ENCODE results near the gene NRP2. TPM values are rescaled to one million over a fixed set of nuclear protein-coding genes. Genes with fewer than 3 reads are reported as not detected.
A peak's percentile ranks its signal among the peaks of the same experiment; 100 is the strongest.

Gene NRP2
- total and polyA plus RNA-seq, 2 donors (not counting 1 experiment from before 2014, with no cell fraction given) = 1.8 to 6.8 TPM

DNA sequence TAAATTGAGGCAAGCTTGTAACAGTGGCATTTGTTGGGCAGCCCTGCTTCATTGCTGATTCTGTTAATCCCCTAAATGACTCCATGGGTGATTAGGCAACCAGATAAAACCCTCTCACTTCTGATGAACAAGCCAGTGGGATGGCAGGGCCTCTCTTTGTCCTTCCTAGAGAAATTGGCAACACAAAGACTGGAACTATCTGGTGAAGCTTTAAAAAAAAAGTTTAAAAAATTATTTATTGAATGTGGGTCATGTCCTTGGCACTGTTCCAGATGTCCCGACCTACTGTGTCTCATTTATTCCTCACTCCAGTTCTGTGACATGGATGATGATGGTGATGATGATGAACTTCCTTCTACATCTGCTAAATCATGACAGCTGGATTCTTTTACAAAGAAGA lies 30.8 kb downstream of the NRP2 start:
- H3K9me3 Mint-ChIP-seq (ENCODE audit: insufficient read depth) = no peaks in the 10 kb centered on the region
- TF ChIP-seq, protein P1, sequence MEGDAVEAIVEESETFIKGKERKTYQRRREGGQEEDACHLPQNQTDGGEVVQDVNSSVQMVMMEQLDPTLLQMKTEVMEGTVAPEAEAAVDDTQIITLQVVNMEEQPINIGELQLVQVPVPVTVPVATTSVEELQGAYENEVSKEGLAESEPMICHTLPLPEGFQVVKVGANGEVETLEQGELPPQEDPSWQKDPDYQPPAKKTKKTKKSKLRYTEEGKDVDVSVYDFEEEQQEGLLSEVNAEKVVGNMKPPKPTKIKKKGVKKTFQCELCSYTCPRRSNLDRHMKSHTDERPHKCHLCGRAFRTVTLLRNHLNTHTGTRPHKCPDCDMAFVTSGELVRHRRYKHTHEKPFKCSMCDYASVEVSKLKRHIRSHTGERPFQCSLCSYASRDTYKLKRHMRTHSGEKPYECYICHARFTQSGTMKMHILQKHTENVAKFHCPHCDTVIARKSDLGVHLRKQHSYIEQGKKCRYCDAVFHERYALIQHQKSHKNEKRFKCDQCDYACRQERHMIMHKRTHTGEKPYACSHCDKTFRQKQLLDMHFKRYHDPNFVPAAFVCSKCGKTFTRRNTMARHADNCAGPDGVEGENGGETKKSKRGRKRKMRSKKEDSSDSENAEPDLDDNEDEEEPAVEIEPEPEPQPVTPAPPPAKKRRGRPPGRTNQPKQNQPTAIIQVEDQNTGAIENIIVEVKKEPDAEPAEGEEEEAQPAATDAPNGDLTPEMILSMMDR (IDR thresholded peaks at IDR 0.05) = no peak
- no peak overlapping the region for H3K4me3 ChIP-seq (ENCODE audit: control extremely low read depth in 1 of 5, extremely low read depth in 1 of 5, insufficient read depth in 1 of 5, low read depth in 2 of 5, low read length in 4 of 5)
- H3K79me2 ChIP-seq (ENCODE audit: control insufficient read depth, insufficient read depth, low read length) = no peaks in the 10 kb centered on the region
- H3K4me2 ChIP-seq (replicated peaks; ENCODE audit: low read depth, low read length, poor library complexity, severe bottlenecking) = no peak overlapping the region
- no peak overlapping the region for H3K4me3 Mint-ChIP-seq
- H4K20me1 ChIP-seq (ENCODE audit: control insufficient read depth, insufficient read depth, low read length, poor library complexity, severe bottlenecking) = no peaks in the 10 kb centered on the region
- no peak for DNase-seq
- POLR2A ChIA-PET = no interaction called here
- no peaks in the 10 kb centered on the region for H3K9me3 ChIP-seq (ENCODE audit: control extremely low read depth in 1 of 3, control insufficient read depth in 2 of 3, insufficient read depth in 1 of 3, low read length in 2 of 3)
- peak overlapping the region; percentile 33 for H3K27ac Mint-ChIP-seq
- no peaks in the 10 kb centered on the region for H3K36me3 ChIP-seq (replicated peaks in 1 of 2; ENCODE audit: control extremely low read depth in 1 of 2, control insufficient read depth in 1 of 2, extremely low read depth in 1 of 2, insufficient read depth in 2 of 2, low read length in 1 of 2)
- no peaks in the 10 kb centered on the region for H3K27me3 ChIP-seq (replicated peaks in 1 of 4; ENCODE audit: control extremely low read depth in 1 of 4, control insufficient read depth in 3 of 4, insufficient read depth in 4 of 4, low read length in 3 of 4)
- H3K9ac ChIP-seq (ENCODE audit: low read length) = no peak overlapping the region
- peaks cover 52% of the 10 kb centered on the region for H3K4me1 Mint-ChIP-seq
- H2AFZ ChIP-seq (ENCODE audit: insufficient read depth, low read depth, low read length, poor library complexity, severe bottlenecking) = no peak overlapping the region
- H3K27me3 Mint-ChIP-seq = no peaks in the 10 kb centered on the region
- H3K4me1 ChIP-seq (ENCODE audit: control insufficient read depth in 2 of 2, insufficient read depth in 2 of 2, low read length in 2 of 2) = peaks cover 42 to 49% of the 10 kb centered on the region in 2 donors
- intact Hi-C loops (cut with micrococcal nuclease) = no loop called here
- no CpG with 5 or more reads among the region's 1 CpG for WGBS (ENCODE audit: insufficient coverage)
- no peak for ATAC-seq (ENCODE audit: low read depth)
- no peak overlapping the region for H3K27ac ChIP-seq (ENCODE audit: low read length in 2 of 2)
- CTCF ChIA-PET = interaction anchor here (1.2 to 1.7 kb wide), 3 partner anchors 8 to 38 kb away, joined by 4 to 10 read pairs (median 5); no protein-coding TSS in a partner anchor

DNA sequence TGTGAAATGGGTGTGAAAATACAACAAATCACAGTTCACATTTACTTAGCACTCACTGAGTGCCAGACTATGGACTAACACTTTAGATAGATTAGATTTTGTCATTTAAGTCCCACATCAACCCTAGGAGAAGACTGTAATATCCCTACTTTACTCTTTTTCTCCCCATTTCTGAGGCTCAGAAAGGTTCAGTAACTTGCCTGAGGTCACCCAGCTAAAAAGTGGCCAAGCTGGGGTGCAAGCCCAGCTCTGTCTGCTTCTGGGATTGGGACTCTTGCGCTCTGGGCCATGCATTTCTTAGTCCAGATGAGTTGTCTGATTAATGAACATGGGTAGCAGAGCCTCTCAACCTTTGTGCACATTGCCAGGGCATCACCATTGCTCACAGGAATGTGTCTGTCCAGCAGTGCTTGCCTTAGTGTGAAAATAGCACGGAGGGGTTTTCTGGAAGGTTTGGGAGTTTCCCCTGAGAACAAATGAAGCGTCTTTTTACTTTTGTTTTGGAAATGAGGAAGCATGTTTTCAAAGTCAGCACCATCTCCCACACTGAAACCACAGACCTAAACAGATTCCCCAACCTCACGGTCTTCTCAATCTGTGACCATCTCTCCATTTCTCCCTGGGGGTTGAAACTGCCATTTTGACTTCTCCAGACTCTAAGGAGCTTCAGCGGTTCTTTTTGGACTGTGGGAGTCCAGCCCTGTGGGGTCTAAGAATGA lies 31.9 kb downstream of the NRP2 start:
- DNase-seq (peak; percentile 81), ATAC-seq (ENCODE audit: low read depth) (peak; percentile 67)
- POLR2A ChIA-PET = no interaction called here
- peak overlapping the region; percentile 25 for H3K9ac ChIP-seq (ENCODE audit: low read length)
- H4K20me1 ChIP-seq (ENCODE audit: control insufficient read depth, insufficient read depth, low read length, poor library complexity, severe bottlenecking) = no peaks in the 10 kb centered on the region
- H3K36me3 ChIP-seq (replicated peaks in 1 of 2; ENCODE audit: control extremely low read depth in 1 of 2, control insufficient read depth in 1 of 2, extremely low read depth in 1 of 2, insufficient read depth in 2 of 2, low read length in 1 of 2) = no peaks in the 10 kb centered on the region
- 92% methylated on average over 1 of the region's 5 CpGs for WGBS (ENCODE audit: insufficient coverage)
- H3K9me3 ChIP-seq (ENCODE audit: control extremely low read depth in 1 of 3, control insufficient read depth in 2 of 3, insufficient read depth in 1 of 3, low read length in 2 of 3) = no peaks in the 10 kb centered on the region
- CTCF ChIA-PET = interaction anchor here (1.1 to 1.3 kb wide), 3 partner anchors 26 to 38 kb away, joined by 4 read pairs; no protein-coding TSS in a partner anchor
- peak overlapping the region; percentile 66 to 73 for H3K27ac ChIP-seq (ENCODE audit: low read length in 2 of 2)
- intact Hi-C loops (cut with micrococcal nuclease) = no loop called here
- no peaks in the 10 kb centered on the region for H3K9me3 Mint-ChIP-seq (ENCODE audit: insufficient read depth)
- H3K4me2 ChIP-seq (replicated peaks; ENCODE audit: low read depth, low read length, poor library complexity, severe bottlenecking) = peak overlapping the region; percentile 60
- H3K4me3 Mint-ChIP-seq = peak overlapping the region; percentile 32
- peak overlapping the region; percentile 44 for H2AFZ ChIP-seq (ENCODE audit: insufficient read depth, low read depth, low read length, poor library complexity, severe bottlenecking)
- no peaks in the 10 kb centered on the region for H3K27me3 Mint-ChIP-seq
- TF ChIP-seq, protein P1 (IDR thresholded peaks at IDR 0.05) = no peak
- TF ChIP-seq EZH2 (IDR thresholded peaks at IDR 0.05; ENCODE audit: borderline replicate concordance, insufficient read depth, low read depth, low read length, poor library complexity, severe bottlenecking) = no peak
- H3K27ac Mint-ChIP-seq = peak overlapping the region; percentile 85
- H3K4me1 Mint-ChIP-seq = peaks cover 40% of the 10 kb centered on the region
- no peaks in the 10 kb centered on the region for H3K79me2 ChIP-seq (ENCODE audit: control insufficient read depth, insufficient read depth, low read length)
- no peaks in the 10 kb centered on the region for H3K27me3 ChIP-seq (replicated peaks in 1 of 4; ENCODE audit: control extremely low read depth in 1 of 4, control insufficient read depth in 3 of 4, insufficient read depth in 4 of 4, low read length in 3 of 4)
- peak overlapping the region in 1 of 5 experiments; percentile 12 for H3K4me3 ChIP-seq (ENCODE audit: control extremely low read depth in 1 of 5, extremely low read depth in 1 of 5, insufficient read depth in 1 of 5, low read depth in 2 of 5, low read length in 4 of 5)
- H3K4me1 ChIP-seq (ENCODE audit: control insufficient read depth in 2 of 2, insufficient read depth in 2 of 2, low read length in 2 of 2) = peaks cover 34 to 38% of the 10 kb centered on the region in 2 donors

All from B cell (primary cell).